Thyroid gland (tissue), 4 donors: ENCODE results near the gene FADS6.

ENCODE experiments used
- CTCF ChIP-seq, 6 experiments: fragments of 200-600 bp in 3 of 6; fragments of 450-650 bp in 3 of 6; sonication (generic) in 3 of 6; IDR thresholded peaks; one replicate each; pipeline ENCODE4 v1.5.1; 2016 to 2019; ENCODE audit warnings: antibody characterized with exemption in 6 of 6, mild to moderate bottlenecking in 2 of 6, inconsistent platforms in 1 of 6, moderate library complexity in 1 of 6
- POLR2A ChIP-seq, 2 donors: fragments of 450-650 bp; IDR thresholded peaks; one replicate each; pipeline ENCODE4 v1.6.1; 2017; ENCODE audit warnings: antibody characterized with exemption in 2 of 2, mild to moderate bottlenecking in 2 of 2, moderate library complexity in 1 of 2

DNA sequence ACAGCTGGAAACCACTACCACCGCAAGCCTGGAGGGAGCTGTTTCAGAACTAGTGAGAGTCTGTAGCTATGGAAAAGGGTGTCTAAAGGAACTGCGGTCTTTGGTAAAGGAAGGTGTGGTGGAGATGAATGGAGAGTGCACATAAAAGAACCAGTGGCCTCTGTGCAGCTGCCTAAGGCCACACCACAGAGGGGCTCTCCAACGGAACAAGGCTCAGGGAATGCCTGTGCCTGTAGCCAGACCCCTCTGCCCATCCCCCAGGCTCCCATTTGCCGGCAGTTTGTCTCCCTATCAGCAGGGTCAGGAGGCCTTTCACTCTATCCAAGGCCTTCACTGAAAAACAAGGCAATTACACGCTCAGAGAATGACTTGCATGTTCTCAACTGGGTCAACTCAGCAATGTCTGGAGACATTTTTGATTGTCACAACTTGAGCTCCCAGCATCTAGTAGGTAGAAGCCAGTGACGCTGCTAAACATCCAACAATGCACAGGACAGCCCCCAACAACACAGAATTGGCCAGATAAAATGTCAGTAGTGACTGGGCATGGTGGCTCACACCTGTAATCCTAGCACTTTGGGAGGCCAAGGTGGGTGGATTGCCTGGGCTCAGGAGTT lies 17.3 kb downstream of the FADS6 start:
- TF ChIP-seq CTCF (IDR thresholded peaks at IDR 0.05) = no peak
- TF ChIP-seq POLR2A (IDR thresholded peaks at IDR 0.05) = no peak
